NCI-H1436 (cell line): ENCODE data around the gene TFDP1.

Experiments
- DNase-seq: peaks from one replicate; lab custom pipeline; 2025; lab: John Stamatoyannopoulos, UW

Gene TFDP1

GRCh38 chr13:113634279-113635047 lies 49.9 kb downstream of the TFDP1 start:
- no peak for DNase-seq

- DNase-seq, result no peak
Measured at GRCh38 chr13:113635048-113635420, 50.5 kb downstream of the TFDP1 start.

- no peak for DNase-seq
Measured at GRCh38 chr13:113635709-113636108, 51.2 kb downstream of the TFDP1 start.

- DNase-seq, result no peak
Measured at GRCh38 chr13:113636266-113636963, 51.9 kb downstream of the TFDP1 start.

GRCh38 chr13:113637262-113638160 lies 53.0 kb downstream of the TFDP1 start:
- DNase-seq, result no peak

- no peak for DNase-seq
Measured at GRCh38 chr13:113638173-113638746, 53.7 kb downstream of the TFDP1 start.

GRCh38 chr13:113638806-113639205 lies 54.3 kb downstream of the TFDP1 start:
- DNase-seq, result no peak

- no peak for DNase-seq
Measured at GRCh38 chr13:113639616-113640262, 55.2 kb downstream of the TFDP1 start.

- no peak for DNase-seq
Measured at GRCh38 chr13:113641426-113641825, 56.9 kb downstream of the TFDP1 start.

GRCh38 chr13:113642563-113642962 lies 58.0 kb downstream of the TFDP1 start:
- DNase-seq, result no peak

- no peak for DNase-seq
Measured at GRCh38 chr13:113643593-113643992, 59.0 kb downstream of the TFDP1 start.

- DNase-seq, result no peak
Measured at GRCh38 chr13:113644800-113645199, 60.2 kb downstream of the TFDP1 start.

- DNase-seq, result no peak
Measured at GRCh38 chr13:113645329-113645728, 60.8 kb downstream of the TFDP1 start.

GRCh38 chr13:113646376-113646775 lies 61.8 kb downstream of the TFDP1 start:
- DNase-seq, result no peak

- no peak for DNase-seq
Measured at GRCh38 chr13:113646921-113647340, 62.4 kb downstream of the TFDP1 start.

- DNase-seq, result peak; percentile 74
Measured at GRCh38 chr13:113647351-113648215, 63.0 kb downstream of the TFDP1 start.

GRCh38 chr13:113648216-113648610 lies 63.7 kb downstream of the TFDP1 start:
- DNase-seq, result no peak

- no peak for DNase-seq
Measured at GRCh38 chr13:113649212-113649611, 64.7 kb downstream of the TFDP1 start.

- DNase-seq, result no peak
Measured at GRCh38 chr13:113650275-113650674, 65.7 kb downstream of the TFDP1 start.

GRCh38 chr13:113650731-113651148 lies 66.2 kb downstream of the TFDP1 start:
- no peak for DNase-seq
